Glutamatergic neuron (in vitro differentiated cells): ENCODE measurements around the gene TNP2. TPM values are rescaled to one million over a fixed set of nuclear protein-coding genes. Genes with fewer than 3 reads are reported as not detected.

Experiments used
- DNase-seq: peaks from one replicate; pipeline ENCODE4 v3.0.0; 2022
- H3K27ac Mint-ChIP-seq: one replicate; pipeline ENCODE4 v1.8.0; 2020; ENCODE audit warnings: mild to moderate bottlenecking, mixed read lengths, inconsistent platforms; ENCODE audit not compliant: unreplicated experiment
- H3K27me3 Mint-ChIP-seq: one replicate; pipeline ENCODE4 v1.8.0; 2020; ENCODE audit warnings: mild to moderate bottlenecking, moderate library complexity, mixed read lengths, inconsistent platforms; ENCODE audit not compliant: unreplicated experiment
- H3K36me3 Mint-ChIP-seq: one replicate; pipeline ENCODE4 v1.8.0; 2020; ENCODE audit warnings: mild to moderate bottlenecking, mixed read lengths, inconsistent platforms; ENCODE audit not compliant: unreplicated experiment
- H3K4me1 Mint-ChIP-seq: one replicate; pipeline ENCODE4 v1.8.0; 2020; ENCODE audit warnings: mild to moderate bottlenecking, low read depth, mixed read lengths, inconsistent platforms; ENCODE audit not compliant: unreplicated experiment
- H3K4me3 Mint-ChIP-seq: one replicate; pipeline ENCODE4 v1.8.0; 2020; ENCODE audit warnings: mild to moderate bottlenecking, mixed read lengths, inconsistent platforms; ENCODE audit not compliant: unreplicated experiment
- H3K9me3 Mint-ChIP-seq: one replicate; pipeline ENCODE4 v1.8.0; 2020; ENCODE audit warnings: mild to moderate bottlenecking, moderate library complexity, mixed read lengths, inconsistent platforms; ENCODE audit not compliant: unreplicated experiment
- total RNA-seq: library from RNA; stranded (reverse); fragmentation: NEBNext Ultra II Directional; extraction: Animal tissue kit (Norgen Biotek cat#: 25700); gene quantifications from one replicate; pipeline ENCODE4 v1.2.1, GENCODE V29; 2021; ENCODE audit not compliant: unreplicated experiment
- TF ChIP-seq, protein P1 (sequence below): fragments of 200-600 bp; sonication (generic); IDR thresholded peaks from one replicate; pipeline ENCODE4 v1.5.0; 2021; ENCODE audit not compliant: partially characterized antibody, unreplicated experiment

TNP2 gene
- total RNA-seq, 1 donor from 2014 or later = not detected

DNA sequence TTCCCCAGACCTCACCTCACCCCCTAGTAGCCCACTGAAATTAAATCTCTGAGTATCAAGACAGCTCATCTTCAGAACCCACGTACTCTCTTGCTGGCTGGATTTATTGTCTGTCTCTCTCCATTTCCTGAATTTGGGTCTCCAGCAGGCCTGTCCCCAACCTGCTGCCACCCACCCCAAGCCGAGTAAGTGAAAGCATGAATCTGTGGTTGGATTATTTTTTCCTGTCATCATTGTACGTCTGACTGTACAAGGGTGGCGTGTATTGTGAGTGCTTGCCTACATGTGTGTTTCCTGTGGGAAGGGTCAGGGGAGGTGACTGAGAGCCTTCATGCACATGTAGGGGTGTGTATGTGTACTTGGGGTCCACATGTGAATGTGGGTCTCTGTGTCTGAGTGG lies 5.4 kb downstream of the TNP2 start:
- H3K27ac Mint-ChIP-seq = no peak overlapping the region
- H3K36me3 Mint-ChIP-seq = no peaks in the 10 kb centered on the region
- TF ChIP-seq, protein P1, sequence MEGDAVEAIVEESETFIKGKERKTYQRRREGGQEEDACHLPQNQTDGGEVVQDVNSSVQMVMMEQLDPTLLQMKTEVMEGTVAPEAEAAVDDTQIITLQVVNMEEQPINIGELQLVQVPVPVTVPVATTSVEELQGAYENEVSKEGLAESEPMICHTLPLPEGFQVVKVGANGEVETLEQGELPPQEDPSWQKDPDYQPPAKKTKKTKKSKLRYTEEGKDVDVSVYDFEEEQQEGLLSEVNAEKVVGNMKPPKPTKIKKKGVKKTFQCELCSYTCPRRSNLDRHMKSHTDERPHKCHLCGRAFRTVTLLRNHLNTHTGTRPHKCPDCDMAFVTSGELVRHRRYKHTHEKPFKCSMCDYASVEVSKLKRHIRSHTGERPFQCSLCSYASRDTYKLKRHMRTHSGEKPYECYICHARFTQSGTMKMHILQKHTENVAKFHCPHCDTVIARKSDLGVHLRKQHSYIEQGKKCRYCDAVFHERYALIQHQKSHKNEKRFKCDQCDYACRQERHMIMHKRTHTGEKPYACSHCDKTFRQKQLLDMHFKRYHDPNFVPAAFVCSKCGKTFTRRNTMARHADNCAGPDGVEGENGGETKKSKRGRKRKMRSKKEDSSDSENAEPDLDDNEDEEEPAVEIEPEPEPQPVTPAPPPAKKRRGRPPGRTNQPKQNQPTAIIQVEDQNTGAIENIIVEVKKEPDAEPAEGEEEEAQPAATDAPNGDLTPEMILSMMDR = no peak
- H3K4me1 Mint-ChIP-seq = no peaks in the 10 kb centered on the region
- DNase-seq = no peak
- H3K27me3 Mint-ChIP-seq = no peaks in the 10 kb centered on the region
- H3K9me3 Mint-ChIP-seq = peaks cover 3% of the 10 kb centered on the region
- H3K4me3 Mint-ChIP-seq = no peak overlapping the region

DNA sequence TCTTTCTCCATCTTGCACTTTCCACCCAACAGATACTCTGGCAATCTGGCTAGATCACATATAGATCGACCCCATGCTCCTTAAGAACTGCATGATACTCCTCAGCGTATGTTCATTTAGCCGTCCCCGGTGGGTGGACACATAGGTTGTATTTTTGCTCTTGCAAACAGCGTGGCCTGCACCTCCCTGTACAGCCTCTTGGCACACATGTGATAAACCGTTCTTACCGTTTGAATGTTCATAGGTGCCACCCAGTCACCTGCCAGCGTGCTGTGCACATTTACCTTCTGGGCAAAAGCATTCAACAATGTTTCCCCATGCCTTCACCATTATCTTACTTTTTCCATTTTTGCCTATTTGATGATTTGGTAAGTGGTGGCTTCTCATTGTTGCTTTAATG lies 6.2 kb downstream of the TNP2 start:
- H3K4me3 Mint-ChIP-seq = no peak overlapping the region
- peaks cover 2% of the 10 kb centered on the region for H3K27me3 Mint-ChIP-seq
- TF ChIP-seq, protein P1 = no peak
- peaks cover 3% of the 10 kb centered on the region for H3K9me3 Mint-ChIP-seq
- no peak overlapping the region for H3K27ac Mint-ChIP-seq
- no peaks in the 10 kb centered on the region for H3K36me3 Mint-ChIP-seq
- no peaks in the 10 kb centered on the region for H3K4me1 Mint-ChIP-seq
- no peak for DNase-seq

DNA sequence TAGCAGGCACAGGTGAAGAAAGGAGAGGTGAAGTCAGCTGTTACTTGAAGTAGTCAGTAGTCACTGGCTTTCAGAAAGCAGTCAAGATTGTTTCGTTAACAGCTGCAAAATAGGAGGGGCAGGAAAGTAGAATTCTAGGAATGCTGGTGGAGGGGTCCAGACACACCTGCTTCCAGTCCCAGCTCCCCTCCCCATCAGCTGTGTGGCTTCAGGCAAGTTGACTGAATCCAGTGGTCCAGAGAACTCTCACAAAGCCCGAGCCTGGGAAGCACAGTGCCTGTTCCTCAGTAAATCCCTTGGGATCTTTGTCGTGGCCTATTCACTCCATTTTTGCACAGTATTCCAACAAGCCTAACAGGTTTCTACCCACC lies 8.5 kb downstream of the TNP2 start:
- no peak overlapping the region for H3K27ac Mint-ChIP-seq
- peaks cover 12% of the 10 kb centered on the region for H3K27me3 Mint-ChIP-seq
- TF ChIP-seq, protein P1 = no peak
- H3K36me3 Mint-ChIP-seq = no peaks in the 10 kb centered on the region
- no peak for DNase-seq
- peaks cover 2% of the 10 kb centered on the region for H3K4me1 Mint-ChIP-seq
- no peak overlapping the region for H3K4me3 Mint-ChIP-seq
- peaks cover 9% of the 10 kb centered on the region for H3K9me3 Mint-ChIP-seq

DNA sequence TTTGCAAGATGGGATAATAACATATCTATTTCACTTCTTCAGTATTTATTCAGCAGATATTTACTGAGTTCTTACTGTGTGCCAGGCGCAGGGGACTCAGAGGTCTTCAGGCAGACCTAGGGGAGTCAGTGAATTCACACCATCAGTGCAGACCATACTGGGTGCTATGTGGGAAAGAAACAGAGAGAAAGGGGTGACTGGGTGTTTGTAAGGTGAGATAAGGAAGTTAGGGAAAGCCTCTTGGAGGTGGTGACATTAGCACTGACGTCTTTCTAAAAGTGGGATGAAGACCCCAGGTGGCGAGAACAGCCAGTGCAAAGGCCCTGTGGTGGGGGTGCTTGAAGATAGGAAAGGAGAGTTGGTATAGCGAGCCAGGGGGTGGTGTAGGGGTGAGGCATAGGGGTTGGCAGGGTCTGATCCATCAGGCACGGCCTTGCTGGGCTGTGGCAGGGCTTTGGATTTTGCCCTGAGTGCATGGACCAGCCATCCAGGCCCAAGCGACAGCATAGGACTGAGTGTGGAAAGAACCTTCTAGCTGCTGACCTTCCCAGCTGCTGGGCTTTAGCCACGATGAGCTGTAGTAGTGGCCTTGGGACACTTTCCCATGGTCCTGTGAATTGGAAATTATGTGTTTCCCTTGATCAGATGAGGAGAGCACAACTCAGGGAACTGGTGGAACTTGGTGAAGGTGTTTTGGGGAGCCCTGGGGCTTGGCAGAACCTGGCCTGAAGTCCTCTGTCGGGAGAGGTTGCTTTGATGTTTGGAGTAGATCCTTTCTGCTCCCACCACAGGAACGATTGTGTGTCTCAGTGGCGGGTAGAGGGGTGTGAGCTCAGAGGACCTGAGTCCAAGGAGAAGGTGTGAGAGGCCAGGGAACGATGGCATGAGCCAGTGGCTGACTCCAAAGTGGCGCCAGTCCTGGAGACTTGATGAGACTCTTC lies 9.2 kb downstream of the TNP2 start:
- Mint-ChIP-seq H3K9me3 (peaks cover 9% of the 10 kb centered on the region), H3K27ac (no peak overlapping the region), H3K4me1 (peaks cover 2% of the 10 kb centered on the region), H3K36me3 (no peaks in the 10 kb centered on the region), H3K27me3 (peaks cover 12% of the 10 kb centered on the region), H3K4me3 (no peak overlapping the region)
- no peak for DNase-seq
- TF ChIP-seq, protein P1 = no peak
